CD14-positive monocyte (primary cell): ENCODE measurements around the gene OPN1SW. TPM values are rescaled to one million over a fixed set of nuclear protein-coding genes. Genes with fewer than 3 reads are reported as not detected.

ENCODE experiments used
- DNase-seq, 3 donors: peaks; one replicate each; pipeline ENCODE4 v3.0.0-alpha.2; 2011 to 2022
- H2AFZ ChIP-seq: 2 replicates; pipeline ENCODE4 v1.6.0; 2012; ENCODE audit warnings: mild to moderate bottlenecking, low read depth, low read length, inconsistent platforms; ENCODE audit not compliant: insufficient read depth, poor library complexity, severe bottlenecking
- H3K27ac ChIP-seq, 2 donors: 1 replicate in 1 of 2; 2 replicates in 1 of 2; pipeline ENCODE4 v1.5.1; 2012 to 2013; ENCODE audit warnings: low read length in 2 of 2, control low read depth in 1 of 2, inconsistent platforms in 1 of 2, low read depth in 1 of 2, mild to moderate bottlenecking in 1 of 2
- H3K27me3 ChIP-seq, 2 donors: one replicate each; pipeline versions ENCODE4 v1.6.0 to v1.6.1; 2011 to 2013; ENCODE audit warnings: low read length in 2 of 2; ENCODE audit not compliant: control insufficient read depth in 2 of 2, insufficient read depth in 2 of 2
- H3K36me3 ChIP-seq, 2 donors: replicated peaks in 1 of 2; 1 replicate in 1 of 2; 2 replicates in 1 of 2; pipeline versions ENCODE4 v1.5.1 to v1.6.1; 2012 to 2013; ENCODE audit warnings: low read length in 2 of 2, control low read depth in 1 of 2, inconsistent platforms in 1 of 2, mild to moderate bottlenecking in 1 of 2; ENCODE audit not compliant: insufficient read depth in 2 of 2, control insufficient read depth in 1 of 2
- H3K4me1 ChIP-seq, 2 donors: 1 replicate in 1 of 2; 2 replicates in 1 of 2; pipeline versions ENCODE4 v1.5.1 to v1.6.1; 2012 to 2013; ENCODE audit warnings: low read length in 2 of 2, control low read depth in 1 of 2, inconsistent platforms in 1 of 2, mild to moderate bottlenecking in 1 of 2, moderate library complexity in 1 of 2; ENCODE audit not compliant: insufficient read depth in 2 of 2, control insufficient read depth in 1 of 2
- H3K4me2 ChIP-seq: replicated peaks from 2 replicates; pipeline ENCODE3; 2012; ENCODE audit warnings: low read length, moderate library complexity, mild to moderate bottlenecking; ENCODE audit not compliant: poor library complexity, severe bottlenecking; ENCODE audit errors: extremely low read depth
- H3K4me3 ChIP-seq, 3 experiments: fragments of 200-600 bp in 1 of 3; sonication (generic) in 1 of 3; replicated peaks in 1 of 3; 1 replicate in 2 of 3; 2 replicates in 1 of 3; pipeline ENCODE4 v1.5.1; 2011 to 2013; ENCODE audit warnings: low read length in 3 of 3, mild to moderate bottlenecking in 3 of 3, control low read depth in 2 of 3, low read depth in 2 of 3, inconsistent platforms in 1 of 3, moderate library complexity in 1 of 3
- H3K79me2 ChIP-seq: 2 replicates; pipeline ENCODE4 v1.6.0; 2012; ENCODE audit warnings: mild to moderate bottlenecking, control low read depth, inconsistent platforms, low read length, moderate library complexity; ENCODE audit not compliant: insufficient read depth
- H3K9ac ChIP-seq: 2 replicates; pipeline ENCODE4 v1.6.0; 2017; ENCODE audit warnings: low read length, mild to moderate bottlenecking; ENCODE audit not compliant: insufficient read depth, poor library complexity, severe bottlenecking
- H3K9me3 ChIP-seq, 2 donors: replicated peaks in 1 of 2; 1 replicate in 1 of 2; 2 replicates in 1 of 2; pipeline versions ENCODE4 v1.5.1 to v1.6.1; 2012 to 2013; ENCODE audit warnings: low read length in 2 of 2, control low read depth in 1 of 2; ENCODE audit not compliant: control insufficient read depth in 1 of 2, insufficient read depth in 1 of 2
- H4K20me1 ChIP-seq: 2 replicates; pipeline ENCODE4 v1.6.0; 2012; ENCODE audit warnings: mild to moderate bottlenecking, low read length, control low read depth, moderate library complexity; ENCODE audit not compliant: insufficient read depth
- H3K27ac Mint-ChIP-seq, 7 donors: one replicate each; pipeline ENCODE4 v1.8.0; 2020; ENCODE audit warnings: mild to moderate bottlenecking in 7 of 7, mixed read lengths in 7 of 7, moderate library complexity in 6 of 7, inconsistent platforms in 2 of 7
- H3K27me3 Mint-ChIP-seq, 3 donors: one replicate each; pipeline ENCODE4 v1.8.0; 2021 to 2022; ENCODE audit warnings: low read depth in 3 of 3, mild to moderate bottlenecking in 3 of 3, mixed read lengths in 3 of 3, moderate library complexity in 3 of 3, inconsistent platforms in 1 of 3
- H3K36me3 Mint-ChIP-seq, 2 donors: one replicate each; pipeline ENCODE4 v1.8.0; 2020; ENCODE audit warnings: mixed read lengths in 2 of 2, inconsistent platforms in 1 of 2, mild to moderate bottlenecking in 1 of 2
- H3K4me1 Mint-ChIP-seq: one replicate; pipeline ENCODE4 v1.8.0; 2020; ENCODE audit warnings: mild to moderate bottlenecking, mixed read lengths
- H3K4me3 Mint-ChIP-seq, 2 donors: one replicate each; pipeline ENCODE4 v1.8.0; 2020; ENCODE audit warnings: mild to moderate bottlenecking in 2 of 2, mixed read lengths in 2 of 2, moderate library complexity in 1 of 2
- H3K9me3 Mint-ChIP-seq, 7 donors: one replicate each; pipeline ENCODE4 v1.8.0; 2020 to 2022; ENCODE audit warnings: mixed read lengths in 7 of 7, mild to moderate bottlenecking in 6 of 7, moderate library complexity in 6 of 7, inconsistent platforms in 2 of 7
- WGBS: methylation state at CpG from one replicate; pipeline ENCODE4 v1.1.5; 2013; ENCODE audit warnings: missing lambda C conversion rate; ENCODE audit not compliant: insufficient coverage; 5-methylcytosine and 5-hydroxymethylcytosine counted together
- intact Hi-C, 2 donors: fragments of 100-400 bp; cut with micrococcal nuclease; formaldehyde crosslinking; loops; one replicate each; pipeline versions ENCODE4 v1.15.0 to v1.15.1; 2023
- polyA plus RNA-seq, 3 donors: library from polyadenylated mRNA; depleted of rRNA in 1 of 3; unstranded in 2 of 3; stranded (reverse) in 1 of 3; fragments of 300-500 nt in 2 of 3; fragments of >200 nt in 1 of 3; fragmentation: Illumina TruSeq in 2 of 3; gene quantifications; 1 replicate in 2 of 3; 2 replicates in 1 of 3; pipeline ENCODE4 v1.2.3, GENCODE V29; 2012 to 2021
- TF ChIP-seq, protein P1 (sequence below): fragments of 200-600 bp; IDR thresholded peaks from one replicate; pipeline ENCODE4 v1.8.0; 2022; ENCODE audit warnings: antibody characterized with exemption, mild to moderate bottlenecking

OPN1SW gene
- polyA plus RNA-seq, 3 donors: not detected

DNA sequence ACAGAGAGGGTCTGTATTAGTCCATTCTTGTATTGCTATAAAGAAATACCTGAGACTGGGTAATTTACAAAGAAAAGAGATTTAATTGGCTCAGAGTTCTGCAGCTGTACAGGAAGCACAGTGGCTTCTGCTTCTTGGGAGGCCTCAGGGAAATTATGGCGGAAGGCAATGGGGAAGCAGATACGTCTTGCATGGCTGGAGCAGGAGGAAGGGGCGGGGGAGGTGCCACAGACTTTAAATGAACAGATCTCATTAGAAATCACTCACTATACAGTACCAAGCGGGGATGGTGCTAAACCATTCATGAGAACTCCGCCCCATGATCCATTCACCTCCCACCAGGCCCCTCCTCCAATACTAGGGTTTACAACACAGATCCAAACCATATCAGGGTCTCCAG is 40.2 kb downstream of the OPN1SW start:
- Histone ChIP-seq H3K4me2 (peak overlapping the region; percentile 13), H3K4me3 (peak overlapping the region in 1 of 3 experiments; percentile 38), H4K20me1 (peaks cover 2% of the 10 kb centered on the region), H2AFZ (peak overlapping the region; percentile 70), H3K27ac (peak overlapping the region in 1 of 2 donors; percentile 37), H3K27me3 (no peaks in the 10 kb centered on the region), H3K9me3 (no peaks in the 10 kb centered on the region), H3K36me3 (no peaks in the 10 kb centered on the region), H3K79me2 (peaks cover 13% of the 10 kb centered on the region), H3K9ac (no peak overlapping the region), H3K4me1 (peaks cover 32 to 35% of the 10 kb centered on the region in 2 donors)
- intact Hi-C loops: no loop called here
- H3K27ac Mint-ChIP-seq: peak overlapping the region in 5 of 7 donors; percentile 57 to 87 (median 75)
- peaks cover 15% of the 10 kb centered on the region for H3K4me1 Mint-ChIP-seq
- DNase-seq: peak; percentile 40 to 63 (median 45)
- TF ChIP-seq, protein P1, sequence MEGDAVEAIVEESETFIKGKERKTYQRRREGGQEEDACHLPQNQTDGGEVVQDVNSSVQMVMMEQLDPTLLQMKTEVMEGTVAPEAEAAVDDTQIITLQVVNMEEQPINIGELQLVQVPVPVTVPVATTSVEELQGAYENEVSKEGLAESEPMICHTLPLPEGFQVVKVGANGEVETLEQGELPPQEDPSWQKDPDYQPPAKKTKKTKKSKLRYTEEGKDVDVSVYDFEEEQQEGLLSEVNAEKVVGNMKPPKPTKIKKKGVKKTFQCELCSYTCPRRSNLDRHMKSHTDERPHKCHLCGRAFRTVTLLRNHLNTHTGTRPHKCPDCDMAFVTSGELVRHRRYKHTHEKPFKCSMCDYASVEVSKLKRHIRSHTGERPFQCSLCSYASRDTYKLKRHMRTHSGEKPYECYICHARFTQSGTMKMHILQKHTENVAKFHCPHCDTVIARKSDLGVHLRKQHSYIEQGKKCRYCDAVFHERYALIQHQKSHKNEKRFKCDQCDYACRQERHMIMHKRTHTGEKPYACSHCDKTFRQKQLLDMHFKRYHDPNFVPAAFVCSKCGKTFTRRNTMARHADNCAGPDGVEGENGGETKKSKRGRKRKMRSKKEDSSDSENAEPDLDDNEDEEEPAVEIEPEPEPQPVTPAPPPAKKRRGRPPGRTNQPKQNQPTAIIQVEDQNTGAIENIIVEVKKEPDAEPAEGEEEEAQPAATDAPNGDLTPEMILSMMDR: no peak
- WGBS: no CpG with 5 or more reads among the region's 5 CpGs
- no peaks in the 10 kb centered on the region for H3K36me3 Mint-ChIP-seq
- peaks cover 0 to 3% (median 0%) of the 10 kb centered on the region in 7 donors for H3K9me3 Mint-ChIP-seq
- H3K27me3 Mint-ChIP-seq: peaks cover 0 to 2% (median 0%) of the 10 kb centered on the region in 3 donors
- H3K4me3 Mint-ChIP-seq: peak overlapping the region in 1 of 2 donors; percentile 16

DNA sequence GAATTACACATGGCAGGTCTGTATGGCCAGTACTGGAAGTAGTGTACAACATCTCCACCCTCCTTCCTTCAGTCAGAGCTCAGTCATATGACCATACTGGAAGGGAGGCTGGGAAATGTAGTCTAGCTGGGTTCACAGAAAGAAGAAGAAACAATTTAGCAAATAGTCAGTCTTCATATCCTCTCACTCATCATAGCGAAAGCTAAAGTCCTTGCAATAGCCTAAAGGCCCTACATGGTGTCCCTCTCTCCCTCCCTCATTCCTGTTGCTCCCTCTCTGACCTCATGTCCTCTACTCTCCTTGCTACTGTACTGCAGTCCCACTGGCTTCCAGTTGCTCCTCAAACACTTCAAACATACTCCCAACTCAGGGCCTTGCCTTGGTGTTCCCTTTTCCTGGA is 40.7 kb downstream of the OPN1SW start:
- peaks cover 8% of the 10 kb centered on the region for H3K79me2 ChIP-seq
- H3K4me2 ChIP-seq: peak overlapping the region; percentile 13
- WGBS: 75% methylated on average over 1 of the region's 1 CpG
- Mint-ChIP-seq H3K27me3 (peaks cover 0 to 2% (median 0%) of the 10 kb centered on the region in 3 donors), H3K4me1 (peaks cover 9% of the 10 kb centered on the region), H3K36me3 (no peaks in the 10 kb centered on the region), H3K27ac (peak overlapping the region in 4 of 7 donors; percentile 74 to 87 (median 79)), H3K9me3 (peaks cover 0 to 3% (median 0%) of the 10 kb centered on the region in 7 donors), H3K4me3 (peak overlapping the region in 1 of 2 donors; percentile 16)
- H3K9me3 ChIP-seq: no peaks in the 10 kb centered on the region
- DNase-seq: peak; percentile 35 to 49 (median 42)
- peaks cover 26 to 29% of the 10 kb centered on the region in 2 donors for H3K4me1 ChIP-seq
- H3K4me3 ChIP-seq: peak overlapping the region in 1 of 3 experiments; percentile 38
- TF ChIP-seq, protein P1: no peak
- H4K20me1 ChIP-seq: no peaks in the 10 kb centered on the region
- intact Hi-C loops: no loop called here
- H3K27ac ChIP-seq: peak overlapping the region in 1 of 2 donors; percentile 37
- no peaks in the 10 kb centered on the region for H3K27me3 ChIP-seq
- H3K9ac ChIP-seq: no peak overlapping the region
- H2AFZ ChIP-seq: peak overlapping the region; percentile 70
- no peaks in the 10 kb centered on the region for H3K36me3 ChIP-seq
